ENCODE results near the gene APP. TPM values are rescaled to one million over a fixed set of nuclear protein-coding genes. Genes with fewer than 3 reads are reported as not detected.

The APP gene
- total and polyA plus RNA-seq, 2 experiments from 2014 or later = 55.7 to 316 TPM

DNA sequence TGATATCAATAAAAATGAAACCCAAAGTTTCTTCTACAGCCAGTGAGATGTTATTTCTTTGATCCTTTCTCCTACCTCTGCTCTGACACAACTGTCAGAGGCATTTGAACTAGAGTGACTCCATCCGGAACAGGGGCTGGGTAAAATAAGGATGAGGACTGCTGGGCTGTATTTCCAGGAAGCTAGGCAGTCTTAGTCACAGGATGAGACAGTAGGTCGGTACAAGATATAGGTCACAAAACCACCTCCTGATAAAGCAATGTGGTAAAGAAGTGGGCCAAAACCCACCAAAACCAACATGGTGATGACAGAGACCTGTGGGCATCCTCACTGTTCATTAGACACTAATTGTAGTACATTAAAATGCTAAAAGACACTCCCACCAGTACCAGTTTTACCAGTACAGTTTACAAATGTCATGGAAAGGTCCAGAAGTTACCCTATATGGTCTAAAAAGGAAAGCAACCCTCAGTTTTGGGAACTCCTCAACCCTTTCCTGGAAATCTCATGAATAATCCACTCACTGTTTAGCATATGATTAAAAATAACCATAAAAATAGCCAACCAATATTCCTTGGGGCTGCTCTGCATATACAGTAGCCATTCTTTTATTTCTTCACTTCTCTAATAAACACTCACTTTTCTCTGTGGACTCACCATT is 339.1 kb downstream of the APP start:
- no peak overlapping the region for H2AFZ ChIP-seq
- no peaks in the 10 kb centered on the region for H3K9me3 ChIP-seq (ENCODE audit: low read depth)
- no peaks in the 10 kb centered on the region for H3K36me3 ChIP-seq (replicated peaks; ENCODE audit: insufficient read depth, low read depth)
- no peak overlapping the region for H3K27ac ChIP-seq
- H3K4me2 ChIP-seq = no peak overlapping the region
- no peaks in the 10 kb centered on the region for H3K9me2 ChIP-seq (replicated peaks; ENCODE audit: insufficient read depth)
- no peaks in the 10 kb centered on the region for H3K79me2 ChIP-seq
- H3K27me3 ChIP-seq = no peaks in the 10 kb centered on the region
- 84% methylated on average over 2 of the region's 2 CpGs for WGBS (ENCODE audit: low lambda C conversion rate, missing lambda C conversion rate)
- H4K20me1 ChIP-seq (ENCODE audit: insufficient read depth, poor library complexity, severe bottlenecking) = no peaks in the 10 kb centered on the region
- peaks cover 11% of the 10 kb centered on the region for H3K4me1 ChIP-seq (ENCODE audit: insufficient read depth)
- TF ChIP-seq EZH2 (IDR thresholded peaks at IDR 0.05; ENCODE audit: borderline replicate concordance) = no peak
- TF ChIP-seq EZH2phosphoT487 (IDR thresholded peaks at IDR 0.05; ENCODE audit: low read depth, severe bottlenecking, unreplicated experiment) = no peak
- TF ChIP-seq, protein P1, sequence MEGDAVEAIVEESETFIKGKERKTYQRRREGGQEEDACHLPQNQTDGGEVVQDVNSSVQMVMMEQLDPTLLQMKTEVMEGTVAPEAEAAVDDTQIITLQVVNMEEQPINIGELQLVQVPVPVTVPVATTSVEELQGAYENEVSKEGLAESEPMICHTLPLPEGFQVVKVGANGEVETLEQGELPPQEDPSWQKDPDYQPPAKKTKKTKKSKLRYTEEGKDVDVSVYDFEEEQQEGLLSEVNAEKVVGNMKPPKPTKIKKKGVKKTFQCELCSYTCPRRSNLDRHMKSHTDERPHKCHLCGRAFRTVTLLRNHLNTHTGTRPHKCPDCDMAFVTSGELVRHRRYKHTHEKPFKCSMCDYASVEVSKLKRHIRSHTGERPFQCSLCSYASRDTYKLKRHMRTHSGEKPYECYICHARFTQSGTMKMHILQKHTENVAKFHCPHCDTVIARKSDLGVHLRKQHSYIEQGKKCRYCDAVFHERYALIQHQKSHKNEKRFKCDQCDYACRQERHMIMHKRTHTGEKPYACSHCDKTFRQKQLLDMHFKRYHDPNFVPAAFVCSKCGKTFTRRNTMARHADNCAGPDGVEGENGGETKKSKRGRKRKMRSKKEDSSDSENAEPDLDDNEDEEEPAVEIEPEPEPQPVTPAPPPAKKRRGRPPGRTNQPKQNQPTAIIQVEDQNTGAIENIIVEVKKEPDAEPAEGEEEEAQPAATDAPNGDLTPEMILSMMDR (IDR thresholded peaks at IDR 0.05; ENCODE audit: poor library complexity) = no peak
- H3K4me3 ChIP-seq = no peak overlapping the region
- DNase-seq (ENCODE audit: low spot score) = no peak

Small RNA genes within 50 kb of the gene (small RNA-seq; reads per million reads assigned to genes)
- gene RNU6-123P = not detected
- not detected for gene RNU6-926P
